HCT116 (cell line): ENCODE data around the gene ANKRD44. TPM values are rescaled to one million over a fixed set of nuclear protein-coding genes. Genes with fewer than 3 reads are reported as not detected.

Experiments
- ATAC-seq: fragments of 200-7000 bp; cut with Tn5 transposase; 2 replicates; pipeline ENCODE4 v1.9.1; 2020; ENCODE audit warnings: mild to moderate bottlenecking, moderate library complexity
- BruUV-seq: library from RNA; stranded (reverse); fragments of 400-500 nt; replicated peaks from 2 replicates; lab custom pipeline; 2021; lab: Mats Ljungman, UMichigan
- CTCF ChIA-PET: fragments of 300-600 bp; sonication (Branson Sonifier 250); formaldehyde crosslinking; loops from one replicate; lab custom pipeline; 2021; ENCODE audit warnings: antibody characterized with exemption; lab: Charles Lee
- POLR2A ChIA-PET: fragments of 300-600, 350-600 bp; sonication (Branson Sonifier 250); formaldehyde crosslinking; loops from one replicate; lab custom pipeline; 2021; ENCODE audit warnings: antibody characterized with exemption; lab: Charles Lee
- RAD21 ChIA-PET, 2 experiments: fragments of 300-600 bp; sonication (Branson Sonifier 250); formaldehyde crosslinking; loops; one replicate each; lab custom pipeline; 2023; ENCODE audit warnings: low total read pairs in 2 of 2; ENCODE audit not compliant: uncharacterized antibody in 2 of 2, unreplicated experiment in 2 of 2, low non-redundant PET in 1 of 2; lab: Charles Lee
- DNase-seq: peaks from one replicate; pipeline ENCODE4 v3.0.0-alpha.2; 2010; ENCODE audit warnings: low read depth, low spot score
- H2AFZ ChIP-seq: fragments of 200-600 bp; shearing (Covaris generic), sonication (generic); 2 replicates; pipeline ENCODE4 v1.6.1; 2017; ENCODE audit warnings: low read depth, mixed run types, mixed read lengths, antibody characterized with exemption, low read length; ENCODE audit not compliant: poor library complexity, severe bottlenecking
- H3K27ac ChIP-seq: 2 replicates; pipeline ENCODE4 v1.5.1; 2012; ENCODE audit warnings: low read depth, low read length
- H3K27me3 ChIP-seq: fragments of 200-600 bp; sonication (generic); 2 replicates; pipeline ENCODE4 v1.6.1; 2016; ENCODE audit warnings: mixed run types, low read length, mixed read lengths; ENCODE audit not compliant: insufficient read depth
- H3K36me3 ChIP-seq, 2 experiments: fragments of 200-500 bp in 1 of 2; fragments of 200-600 bp in 1 of 2; sonication (Bioruptor generic) in 1 of 2; sonication (generic) in 1 of 2; 2 replicates each; pipeline versions ENCODE4 v1.5.1 to v1.6.1; 2014 to 2016; ENCODE audit warnings: low read length in 2 of 2, inconsistent platforms in 1 of 2, mixed read lengths in 1 of 2, mixed run types in 1 of 2; ENCODE audit not compliant: insufficient read depth in 2 of 2, control insufficient read depth in 1 of 2
- H3K4me1 ChIP-seq, 2 experiments: fragments of 200-600 bp in 1 of 2; sonication (generic) in 1 of 2; 2 replicates each; pipeline versions ENCODE4 v1.5.1 to v1.6.1; 2012 to 2017; ENCODE audit warnings: low read length in 2 of 2, inconsistent platforms in 1 of 2, mild to moderate bottlenecking in 1 of 2, mixed read lengths in 1 of 2, mixed run types in 1 of 2, moderate library complexity in 1 of 2; ENCODE audit not compliant: insufficient read depth in 2 of 2, control insufficient read depth in 1 of 2
- H3K4me2 ChIP-seq: fragments of 200-600 bp; sonication (generic); 2 replicates; pipeline ENCODE4 v1.6.1; 2017; ENCODE audit warnings: mixed run types, low read length, mixed read lengths
- H3K4me3 ChIP-seq, 2 experiments: fragments of 200-600 bp in 1 of 2; sonication (generic) in 1 of 2; replicated peaks in 1 of 2; 2 replicates each; pipeline ENCODE4 v1.5.1; 2011 to 2016; ENCODE audit warnings: low read length in 2 of 2, control low read depth in 1 of 2, low read depth in 1 of 2, mild to moderate bottlenecking in 1 of 2, mixed read lengths in 1 of 2, mixed run types in 1 of 2
- H3K79me2 ChIP-seq: fragments of 200-600 bp; sonication (generic); 2 replicates; pipeline ENCODE4 v1.6.1; 2017; ENCODE audit warnings: mild to moderate bottlenecking, mixed run types, low read length, moderate library complexity, mixed read lengths; ENCODE audit not compliant: insufficient read depth
- H3K9ac ChIP-seq: fragments of 200-600 bp; sonication (generic); 2 replicates; pipeline ENCODE4 v1.6.1; 2016; ENCODE audit warnings: low read length, mixed read lengths
- H3K9me2 ChIP-seq: fragments of 200-600 bp; sonication (generic), shearing (Covaris generic); 2 replicates; pipeline ENCODE4 v1.6.1; 2017; ENCODE audit warnings: mixed run types, mild to moderate bottlenecking, moderate library complexity; ENCODE audit not compliant: insufficient read depth
- H3K9me3 ChIP-seq, 2 experiments: fragments of 200-500 bp in 1 of 2; fragments of 200-600 bp in 1 of 2; sonication (Bioruptor generic) in 1 of 2; sonication (generic) in 1 of 2; 2 replicates each; pipeline ENCODE4 v1.6.1; 2014 to 2017; ENCODE audit warnings: low read length in 2 of 2, mixed read lengths in 2 of 2, inconsistent platforms in 1 of 2, low read depth in 1 of 2, mild to moderate bottlenecking in 1 of 2, mixed run types in 1 of 2, moderate library complexity in 1 of 2; ENCODE audit not compliant: control insufficient read depth in 1 of 2, insufficient read depth in 1 of 2
- H4K20me1 ChIP-seq: fragments of 200-600 bp; sonication (generic), shearing (Covaris generic); 2 replicates; pipeline ENCODE4 v1.6.1; 2017; ENCODE audit warnings: mixed run types, mild to moderate bottlenecking, moderate library complexity; ENCODE audit not compliant: insufficient read depth
- CBX3 ChIP-seq: IDR thresholded peaks from 2 replicates; pipeline ENCODE4 v1.6.1; 2012; ENCODE audit warnings: low read depth
- CEBPB ChIP-seq: IDR thresholded peaks from 2 replicates; pipeline ENCODE4 v1.6.1; 2012; ENCODE audit warnings: low read depth
- CTCF ChIP-seq, 3 experiments: fragments of 200-600 bp in 1 of 3; sonication (generic) in 1 of 3; IDR thresholded peaks in 2 of 3; conservative IDR thresholded peaks in 1 of 3; 2 replicates each; pipeline ENCODE4 v1.5.1; 2012 to 2017; ENCODE audit warnings: low read depth in 2 of 3, low read length in 2 of 3, antibody characterized with exemption in 1 of 3, borderline replicate concordance in 1 of 3, control low read depth in 1 of 3, mild to moderate bottlenecking in 1 of 3, mixed read lengths in 1 of 3, mixed run types in 1 of 3, moderate library complexity in 1 of 3; ENCODE audit not compliant: insufficient read depth in 1 of 3
- EGR1 ChIP-seq: IDR thresholded peaks from 2 replicates; pipeline ENCODE4 v1.6.1; 2012; ENCODE audit warnings: low read depth
- EZH2 ChIP-seq: fragments of 200-600 bp; sonication (generic); IDR thresholded peaks from 2 replicates; pipeline ENCODE4 v1.6.1; 2017; ENCODE audit warnings: antibody characterized with exemption, mixed run types
- EZH2phosphoT487 ChIP-seq: fragments of 200-600 bp; IDR thresholded peaks from 2 replicates; pipeline ENCODE4 v1.6.1; 2018; ENCODE audit warnings: antibody characterized with exemption, borderline replicate concordance
- FOSL1 ChIP-seq: IDR thresholded peaks from 2 replicates; pipeline ENCODE4 v1.6.1; 2012; ENCODE audit warnings: low read depth
- JUND ChIP-seq: IDR thresholded peaks from 2 replicates; pipeline ENCODE4 v1.6.1; 2012
- MAX ChIP-seq: IDR thresholded peaks from 2 replicates; pipeline ENCODE4 v1.6.1; 2012
- POLR2A ChIP-seq: IDR thresholded peaks from 2 replicates; pipeline ENCODE4 v1.7.0; 2011; ENCODE audit warnings: borderline replicate concordance; ENCODE audit not compliant: insufficient read depth, insufficient read length; ENCODE audit errors: extremely low read depth
- POLR2AphosphoS5 ChIP-seq: IDR thresholded peaks from 2 replicates; pipeline ENCODE4 v1.6.1; 2011; ENCODE audit warnings: mild to moderate bottlenecking, low read depth, low read length, moderate library complexity
- RAD21 ChIP-seq: IDR thresholded peaks from 2 replicates; pipeline ENCODE4 v1.6.1; 2012; ENCODE audit warnings: low read depth, mild to moderate bottlenecking
- SRF ChIP-seq: IDR thresholded peaks from 2 replicates; pipeline ENCODE4 v1.6.1; 2012; ENCODE audit warnings: low read depth
- TCF7L2 ChIP-seq: IDR thresholded peaks from 2 replicates; pipeline ENCODE4 v1.7.0; 2011; ENCODE audit warnings: borderline replicate concordance, inconsistent platforms; ENCODE audit not compliant: insufficient read depth, insufficient read length; ENCODE audit errors: extremely low read depth
- YY1 ChIP-seq: IDR thresholded peaks from 2 replicates; pipeline ENCODE4 v1.6.1; 2011; ENCODE audit warnings: low read length, low read depth, moderate library complexity, mild to moderate bottlenecking; ENCODE audit not compliant: insufficient replicate concordance; ENCODE audit errors: extremely low read depth
- ZBTB33 ChIP-seq: IDR thresholded peaks from 2 replicates; pipeline ENCODE4 v1.6.1; 2011; ENCODE audit warnings: mild to moderate bottlenecking, low read length, moderate library complexity; ENCODE audit not compliant: insufficient replicate concordance; ENCODE audit errors: extremely low read depth
- ZNF274 ChIP-seq: fragments of 200-500 bp; sonication (Bioruptor generic); IDR thresholded peaks from 2 replicates; pipeline ENCODE4 v1.6.1; 2014; ENCODE audit warnings: mild to moderate bottlenecking, low read depth, low read length, inconsistent platforms
- intact Hi-C: fragments of 100-400 bp; cut with micrococcal nuclease; formaldehyde crosslinking; loops from 2 replicates; pipeline ENCODE4 v1.10.0; 2022
- total RNA-seq: library from RNA; stranded (reverse); gene quantifications from one replicate; pipeline ENCODE4 v1.2.1, GENCODE V29; 2021; ENCODE audit not compliant: unreplicated experiment

The ANKRD44 gene
- total RNA-seq, 1 experiment from 2014 or later, result 2.7 TPM

GRCh38 chr2:197250084-197250397 is 60.5 kb downstream of the ANKRD44 start:
- TF ChIP-seq JUND, result no peak
- TF ChIP-seq CBX3, result no peak
- TF ChIP-seq TCF7L2, result no peak
- no peak for TF ChIP-seq RAD21
- TF ChIP-seq CEBPB, result no peak
- no peak for TF ChIP-seq EGR1
- no peak for TF ChIP-seq ZNF274
- no peak for TF ChIP-seq MAX
- no TSS peak for BruUV-seq
- ChIA-PET POLR2A (no interaction called here), CTCF (no interaction called here), RAD21 (no interaction called here)
- H3K4me1 ChIP-seq, result no peaks in the 10 kb centered on the region
- DNase-seq (no peak), ATAC-seq (no peak)
- no peaks in the 10 kb centered on the region for H4K20me1 ChIP-seq
- intact Hi-C loops, result no loop called here
- H3K27me3 ChIP-seq, result no peaks in the 10 kb centered on the region
- no peak overlapping the region for H3K9ac ChIP-seq
- H3K4me2 ChIP-seq, result no peak overlapping the region
- H3K9me3 ChIP-seq, result no peaks in the 10 kb centered on the region
- H3K4me3 ChIP-seq, result no peak overlapping the region
- no peaks in the 10 kb centered on the region for H3K79me2 ChIP-seq
- H2AFZ ChIP-seq, result no peak overlapping the region
- no peak overlapping the region for H3K27ac ChIP-seq
- no peaks in the 10 kb centered on the region for H3K9me2 ChIP-seq
- no peaks in the 10 kb centered on the region for H3K36me3 ChIP-seq

- H3K4me1 ChIP-seq, result no peaks in the 10 kb centered on the region
- DNase-seq, result no peak
- no peaks in the 10 kb centered on the region for H4K20me1 ChIP-seq
- no peaks in the 10 kb centered on the region for H3K79me2 ChIP-seq
- no peak overlapping the region for H3K27ac ChIP-seq
- ATAC-seq, result no peak
- RAD21 ChIA-PET, result no interaction called here
- POLR2A ChIA-PET, result no interaction called here
- H3K36me3 ChIP-seq, result no peaks in the 10 kb centered on the region
- H3K9ac ChIP-seq, result no peak overlapping the region
- intact Hi-C loops, result no loop called here
- H2AFZ ChIP-seq, result no peak overlapping the region
- no peak overlapping the region for H3K4me3 ChIP-seq
- CTCF ChIA-PET, result no interaction called here
- no peak overlapping the region for H3K4me2 ChIP-seq
- H3K9me2 ChIP-seq, result no peaks in the 10 kb centered on the region
- BruUV-seq, result no TSS peak
- no peaks in the 10 kb centered on the region for H3K9me3 ChIP-seq
- no peaks in the 10 kb centered on the region for H3K27me3 ChIP-seq
- no peak for TF ChIP-seq TCF7L2
- no peak for TF ChIP-seq YY1
- no peak for TF ChIP-seq ZBTB33
- TF ChIP-seq CEBPB, result no peak
- TF ChIP-seq CTCF (IDR thresholded peaks at IDR 0.05 in 2 of 3, conservative IDR thresholded peaks at IDR 0.05 in 1 of 3; ENCODE audit: borderline replicate concordance in 1 of 3, insufficient read depth in 1 of 3, low read depth in 2 of 3, low read length in 2 of 3), result no peak
- no peak for TF ChIP-seq MAX
- no peak for TF ChIP-seq POLR2AphosphoS5
- no peak for TF ChIP-seq EZH2
- no peak for TF ChIP-seq SRF
- no peak for TF ChIP-seq FOSL1
- TF ChIP-seq EZH2phosphoT487, result no peak
- TF ChIP-seq JUND, result no peak
- TF ChIP-seq POLR2A, result no peak
Measured at GRCh38 chr2:197249381-197250083, 61.0 kb downstream of the ANKRD44 start.
